GM19468 (cell line): ENCODE measurements around the gene USO1.
"Not testable (repeated sequence)": the region's sequence is repeated elsewhere in the genome, so short reads cannot be mapped to it uniquely, and the experiment has no call there.

Source experiments
- ATAC-seq: cut with Tn5 transposase; IDR thresholded peaks from one replicate; pipeline ENCODE4 v1.9.1; 2021; ENCODE audit warnings: mild to moderate bottlenecking, moderate library complexity, moderate number of reproducible peaks; ENCODE audit not compliant: unreplicated experiment; ENCODE audit errors: extremely low read depth

USO1 gene

GRCh38 chr4:75714011-75714410, 10.4 kb upstream of the USO1 start:
- no peak for ATAC-seq

GRCh38 chr4:75714704-75715103, 9.7 kb upstream of the USO1 start:
- ATAC-seq, result no peak

GRCh38 chr4:75715105-75715799, 9.1 kb upstream of the USO1 start:
- no peak for ATAC-seq

- ATAC-seq, result not testable (repeated sequence)
These were observed 8.3 kb upstream of the USO1 start for GRCh38 chr4:75716054-75716453.

GRCh38 chr4:75717408-75717807, 7.0 kb upstream of the USO1 start:
- ATAC-seq, result no peak

- no peak for ATAC-seq
These were observed 5.8 kb upstream of the USO1 start for GRCh38 chr4:75718529-75718928.

- no peak for ATAC-seq
These were observed 2.0 kb upstream of the USO1 start for GRCh38 chr4:75722417-75722816.

- ATAC-seq, result no peak
These were observed 963 bp upstream of the USO1 start for GRCh38 chr4:75723163-75724065.

GRCh38 chr4:75724867-75725724, 719 bp downstream of the USO1 start:
- no peak for ATAC-seq

- not testable (repeated sequence) for ATAC-seq
These were observed 1.7 kb downstream of the USO1 start for GRCh38 chr4:75725942-75726538.

GRCh38 chr4:75726577-75726976, 2.2 kb downstream of the USO1 start:
- ATAC-seq, result no peak

- no peak for ATAC-seq
These were observed 2.7 kb downstream of the USO1 start for GRCh38 chr4:75727073-75727472.

- no peak for ATAC-seq
These were observed 5.5 kb downstream of the USO1 start for GRCh38 chr4:75729836-75730235.

- no peak for ATAC-seq
These were observed 9.0 kb downstream of the USO1 start for GRCh38 chr4:75733369-75733768.

GRCh38 chr4:75735525-75735924, 11.1 kb downstream of the USO1 start:
- ATAC-seq, result no peak

GRCh38 chr4:75736862-75737261, 12.5 kb downstream of the USO1 start:
- no peak for ATAC-seq

GRCh38 chr4:75737398-75737797, 13.0 kb downstream of the USO1 start:
- no peak for ATAC-seq

- no peak for ATAC-seq
These were observed 16.6 kb downstream of the USO1 start for GRCh38 chr4:75741027-75741426.

GRCh38 chr4:75742451-75742850, 18.1 kb downstream of the USO1 start:
- ATAC-seq, result no peak

GRCh38 chr4:75745161-75745560, 20.8 kb downstream of the USO1 start:
- no peak for ATAC-seq
